T-helper 2 cell treated with Interferon-gamma antibody and Interleukin-4, amounts not matched to agents 5 μg/mL and 100 μg/mL, for 36 hours (primary cell): ENCODE measurements around the gene ASAP2.

ENCODE experiments used
- DNase-seq: peaks from one replicate; pipeline ENCODE4 v3.0.0; 2021; ENCODE audit warnings: low spot score
- H3K27ac Mint-ChIP-seq: one replicate; pipeline ENCODE4 v1.8.0; 2021; ENCODE audit warnings: mild to moderate bottlenecking, mixed read lengths
- H3K27me3 Mint-ChIP-seq: one replicate; pipeline ENCODE4 v1.8.0; 2021; ENCODE audit warnings: low read depth, mixed read lengths
- H3K36me3 Mint-ChIP-seq: one replicate; pipeline ENCODE4 v1.8.0; 2021; ENCODE audit warnings: low read depth, mixed read lengths
- H3K4me1 Mint-ChIP-seq: one replicate; pipeline ENCODE4 v1.8.0; 2021; ENCODE audit warnings: low read depth, mixed read lengths
- H3K4me3 Mint-ChIP-seq: one replicate; pipeline ENCODE4 v1.8.0; 2022; ENCODE audit warnings: mild to moderate bottlenecking, moderate library complexity, mixed read lengths
- H3K9me3 Mint-ChIP-seq: one replicate; pipeline ENCODE4 v1.8.0; 2021; ENCODE audit warnings: mixed read lengths

ASAP2 gene

DNA sequence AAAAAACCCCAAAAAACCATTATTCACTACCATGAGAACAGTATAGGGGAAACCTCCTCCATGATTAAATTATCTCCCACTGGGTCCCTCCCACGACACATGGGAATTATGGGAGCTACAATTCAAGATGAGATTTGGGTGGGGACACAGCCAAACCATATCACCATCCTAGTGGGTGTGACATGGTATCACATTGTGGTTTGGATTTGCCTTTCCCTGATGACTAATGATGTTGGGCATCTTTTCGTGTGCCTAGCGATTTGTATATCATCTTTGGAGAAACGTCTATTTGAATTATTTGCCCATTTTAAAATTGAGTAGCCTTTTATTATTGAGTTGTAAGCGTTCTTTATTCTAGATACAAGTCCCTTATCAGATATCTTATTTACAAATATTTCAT is 8.7 kb upstream of the ASAP2 start:
- DNase-seq = no peak
- H3K4me1 Mint-ChIP-seq = no peaks in the 10 kb centered on the region
- H3K27ac Mint-ChIP-seq = no peak overlapping the region
- H3K9me3 Mint-ChIP-seq = no peaks in the 10 kb centered on the region
- no peaks in the 10 kb centered on the region for H3K36me3 Mint-ChIP-seq
- peaks cover 13% of the 10 kb centered on the region for H3K27me3 Mint-ChIP-seq
- no peak overlapping the region for H3K4me3 Mint-ChIP-seq

DNA sequence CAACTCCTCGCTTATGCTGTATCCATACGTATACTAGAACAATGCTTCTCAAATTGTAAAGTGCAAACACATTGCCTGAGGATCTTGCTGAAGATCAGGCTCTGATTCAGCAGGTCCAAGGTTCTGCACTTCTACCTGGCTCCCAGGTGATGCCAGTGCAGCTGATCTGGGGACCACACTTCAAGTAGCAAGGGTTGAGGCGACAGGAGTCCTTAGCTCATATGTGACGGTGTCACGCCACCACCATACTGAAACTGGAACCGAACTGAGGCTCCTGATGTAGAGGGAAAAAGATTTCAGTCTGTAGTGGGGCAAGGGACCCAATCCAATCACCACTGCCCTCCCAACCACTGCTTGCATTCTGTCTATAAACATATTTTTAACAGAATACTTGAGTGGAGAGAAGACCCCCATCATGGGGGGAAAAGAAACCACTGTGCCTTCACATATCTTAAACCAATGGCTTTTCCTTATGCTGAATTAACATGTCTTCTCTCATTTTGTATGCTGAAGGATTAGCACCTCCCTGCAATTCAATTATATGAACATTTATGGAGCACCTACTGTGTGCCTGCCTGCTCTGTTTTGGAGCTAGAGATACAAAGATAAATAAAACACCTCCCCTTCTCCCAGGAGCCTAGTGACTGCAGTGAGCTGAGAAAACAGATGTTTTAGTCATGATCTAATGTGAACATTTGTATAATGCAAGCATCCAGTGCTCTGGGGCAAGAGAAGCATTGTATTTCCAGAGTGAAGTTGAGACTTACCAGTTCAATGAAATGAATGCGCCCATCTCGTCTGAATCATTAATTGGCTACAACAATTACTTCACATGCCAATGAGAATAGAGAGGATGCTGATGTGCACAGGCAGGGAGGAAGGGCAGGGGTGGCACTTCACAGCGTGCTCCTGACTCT is 6.6 kb upstream of the ASAP2 start:
- H3K4me1 Mint-ChIP-seq = no peaks in the 10 kb centered on the region
- H3K27me3 Mint-ChIP-seq = peaks cover 29% of the 10 kb centered on the region
- H3K9me3 Mint-ChIP-seq = no peaks in the 10 kb centered on the region
- no peaks in the 10 kb centered on the region for H3K36me3 Mint-ChIP-seq
- no peak overlapping the region for H3K4me3 Mint-ChIP-seq
- no peak for DNase-seq
- H3K27ac Mint-ChIP-seq = no peak overlapping the region

DNA sequence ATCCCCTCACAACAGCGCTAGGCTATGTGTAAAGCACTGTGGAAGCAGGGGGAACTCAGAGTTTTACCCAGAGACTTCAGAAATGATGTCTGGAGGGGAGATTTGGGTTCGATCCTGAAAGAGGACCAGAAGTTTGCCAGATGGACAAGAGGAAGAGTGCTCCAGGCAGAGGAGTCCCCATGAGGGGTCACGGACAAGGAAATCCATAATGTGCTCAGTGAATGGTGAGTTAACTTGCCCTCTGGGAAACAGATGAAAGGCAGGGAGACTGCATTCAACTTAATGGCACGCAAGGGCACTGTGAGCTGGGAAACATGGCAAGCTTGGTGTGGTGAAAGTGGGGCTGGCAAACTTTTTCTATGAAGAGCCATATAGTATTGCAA is 6.0 kb upstream of the ASAP2 start:
- no peak for DNase-seq
- Mint-ChIP-seq H3K27me3 (peaks cover 36% of the 10 kb centered on the region), H3K4me3 (no peak overlapping the region), H3K36me3 (no peaks in the 10 kb centered on the region), H3K4me1 (peaks cover 2% of the 10 kb centered on the region), H3K9me3 (no peaks in the 10 kb centered on the region), H3K27ac (no peak overlapping the region)

DNA sequence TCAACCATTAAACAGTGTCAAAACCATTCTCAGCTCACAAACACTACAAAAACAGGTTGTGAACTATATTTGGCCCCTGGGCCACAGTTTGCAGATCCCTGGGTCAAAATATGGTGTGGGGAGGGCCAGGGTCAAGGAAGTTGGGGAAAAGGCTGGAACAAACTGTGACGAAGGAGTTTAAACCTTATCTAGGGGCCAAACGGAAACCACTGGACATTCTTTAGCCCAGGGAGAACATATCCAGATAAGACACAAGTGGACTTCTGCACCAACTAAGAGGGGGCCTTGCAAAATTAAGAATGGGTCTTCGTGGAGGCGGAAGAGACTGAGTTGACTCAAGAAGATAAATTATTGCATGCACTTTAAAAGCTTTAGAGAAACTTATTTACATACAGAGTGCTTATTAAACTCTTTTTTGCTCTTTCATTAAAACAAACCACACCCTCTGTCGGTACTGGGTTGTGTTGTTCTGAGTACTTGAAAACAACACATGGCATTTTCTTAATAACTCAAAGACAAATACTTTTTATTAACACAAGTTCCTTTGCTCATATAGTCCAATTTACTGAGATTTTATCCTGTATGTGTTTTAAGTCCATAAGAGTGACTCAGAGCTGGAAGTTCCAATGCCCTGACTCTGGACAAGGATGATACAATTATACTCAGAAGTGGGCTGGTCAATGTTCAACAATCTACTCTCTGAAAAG is 5.3 kb upstream of the ASAP2 start:
- H3K4me3 Mint-ChIP-seq = no peak overlapping the region
- H3K9me3 Mint-ChIP-seq = no peaks in the 10 kb centered on the region
- H3K4me1 Mint-ChIP-seq = peaks cover 5% of the 10 kb centered on the region
- peaks cover 41% of the 10 kb centered on the region for H3K27me3 Mint-ChIP-seq
- no peak overlapping the region for H3K27ac Mint-ChIP-seq
- H3K36me3 Mint-ChIP-seq = peaks cover 1% of the 10 kb centered on the region
- DNase-seq = no peak

DNA sequence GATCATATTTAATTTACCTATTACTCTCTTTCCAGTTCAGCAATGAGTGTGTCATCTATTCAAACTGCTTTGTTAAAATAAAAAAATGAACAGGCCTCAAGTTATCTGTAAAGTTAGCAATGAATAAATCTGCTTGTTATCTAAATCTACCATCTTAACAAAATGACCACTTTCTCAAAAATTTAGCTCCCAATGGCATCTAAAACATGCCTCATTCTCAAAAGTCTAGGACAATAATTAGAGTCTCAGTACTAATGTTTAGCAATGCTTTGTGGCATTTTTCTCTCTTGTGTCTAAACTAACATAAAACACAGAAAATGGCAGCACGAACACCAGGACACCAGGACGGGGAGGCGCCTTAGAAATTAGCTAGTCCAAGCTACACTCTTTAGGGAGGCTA is 3.6 kb upstream of the ASAP2 start:
- Mint-ChIP-seq H3K9me3 (no peaks in the 10 kb centered on the region), H3K4me1 (peaks cover 7% of the 10 kb centered on the region), H3K4me3 (no peak overlapping the region), H3K27me3 (peaks cover 44% of the 10 kb centered on the region), H3K36me3 (peaks cover 1% of the 10 kb centered on the region), H3K27ac (no peak overlapping the region)
- DNase-seq = no peak

DNA sequence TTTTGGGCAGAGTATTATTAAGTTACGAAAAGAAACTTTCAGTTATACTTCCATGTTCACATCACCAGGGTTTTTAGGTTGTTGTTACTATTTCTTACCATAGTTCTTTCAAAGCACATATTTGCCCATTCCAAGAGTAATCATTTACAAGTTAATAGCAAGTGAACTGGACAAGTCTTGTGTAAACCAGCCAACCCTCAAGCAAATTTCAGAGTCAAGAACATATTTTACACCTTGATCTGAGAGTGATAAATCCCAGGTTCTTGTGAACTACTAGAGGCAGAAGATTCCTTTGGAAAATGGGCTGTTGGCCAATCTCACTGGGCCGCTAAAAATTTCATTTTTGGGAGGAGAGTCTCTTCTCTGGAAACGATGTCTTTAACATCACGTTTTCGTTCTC is 2.7 kb upstream of the ASAP2 start:
- DNase-seq = no peak
- Mint-ChIP-seq H3K4me1 (peaks cover 7% of the 10 kb centered on the region), H3K36me3 (peaks cover 1% of the 10 kb centered on the region), H3K27ac (no peak overlapping the region), H3K9me3 (no peaks in the 10 kb centered on the region), H3K27me3 (peaks cover 52% of the 10 kb centered on the region), H3K4me3 (no peak overlapping the region)

DNA sequence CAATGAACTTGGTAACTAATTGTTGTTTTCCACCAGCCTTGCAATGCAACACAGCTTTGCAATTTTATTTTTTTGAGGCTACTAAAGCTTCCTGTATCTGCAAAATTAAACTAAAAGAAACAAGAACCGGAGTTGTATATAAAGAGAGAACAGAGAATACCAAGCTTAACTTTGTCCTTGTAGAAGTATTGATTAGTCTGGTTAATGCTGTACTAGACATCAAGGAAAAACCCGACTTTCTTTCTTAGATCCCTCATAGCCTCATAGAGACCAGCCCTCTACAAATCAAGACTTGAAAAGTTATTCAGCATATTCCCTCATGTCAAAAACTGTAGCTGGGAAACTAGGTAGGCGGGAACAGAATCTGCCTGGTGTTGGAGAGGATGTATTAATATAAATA is 1.7 kb upstream of the ASAP2 start:
- H3K4me1 Mint-ChIP-seq = peaks cover 7% of the 10 kb centered on the region
- H3K27me3 Mint-ChIP-seq = peaks cover 57% of the 10 kb centered on the region
- peaks cover 1% of the 10 kb centered on the region for H3K36me3 Mint-ChIP-seq
- DNase-seq = no peak
- H3K27ac Mint-ChIP-seq = no peak overlapping the region
- no peak overlapping the region for H3K4me3 Mint-ChIP-seq
- no peaks in the 10 kb centered on the region for H3K9me3 Mint-ChIP-seq

DNA sequence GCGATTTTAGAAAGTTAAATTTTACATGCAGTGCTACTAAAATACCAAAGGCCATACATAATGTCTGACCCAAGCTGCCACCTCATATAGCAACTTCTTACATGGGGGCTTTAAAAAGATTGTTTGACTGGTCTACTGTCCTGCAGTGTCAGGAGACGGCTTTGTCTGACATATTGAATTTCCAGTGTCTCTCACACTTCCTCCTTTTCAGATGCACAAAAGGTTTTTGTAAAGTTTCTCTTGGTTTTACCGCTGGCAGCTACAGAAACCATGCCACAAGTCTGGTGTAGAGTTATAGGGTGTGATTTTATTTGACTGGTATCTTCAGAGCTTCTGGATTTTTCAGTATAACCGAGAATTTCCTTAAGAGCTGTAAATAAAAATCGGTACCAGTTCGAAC is 1.1 kb upstream of the ASAP2 start:
- no peaks in the 10 kb centered on the region for H3K9me3 Mint-ChIP-seq
- H3K36me3 Mint-ChIP-seq = peaks cover 1% of the 10 kb centered on the region
- no peak overlapping the region for H3K27ac Mint-ChIP-seq
- H3K27me3 Mint-ChIP-seq = peaks cover 59% of the 10 kb centered on the region
- peak overlapping the region; percentile 72 for H3K4me3 Mint-ChIP-seq
- H3K4me1 Mint-ChIP-seq = peaks cover 7% of the 10 kb centered on the region
- DNase-seq = no peak

DNA sequence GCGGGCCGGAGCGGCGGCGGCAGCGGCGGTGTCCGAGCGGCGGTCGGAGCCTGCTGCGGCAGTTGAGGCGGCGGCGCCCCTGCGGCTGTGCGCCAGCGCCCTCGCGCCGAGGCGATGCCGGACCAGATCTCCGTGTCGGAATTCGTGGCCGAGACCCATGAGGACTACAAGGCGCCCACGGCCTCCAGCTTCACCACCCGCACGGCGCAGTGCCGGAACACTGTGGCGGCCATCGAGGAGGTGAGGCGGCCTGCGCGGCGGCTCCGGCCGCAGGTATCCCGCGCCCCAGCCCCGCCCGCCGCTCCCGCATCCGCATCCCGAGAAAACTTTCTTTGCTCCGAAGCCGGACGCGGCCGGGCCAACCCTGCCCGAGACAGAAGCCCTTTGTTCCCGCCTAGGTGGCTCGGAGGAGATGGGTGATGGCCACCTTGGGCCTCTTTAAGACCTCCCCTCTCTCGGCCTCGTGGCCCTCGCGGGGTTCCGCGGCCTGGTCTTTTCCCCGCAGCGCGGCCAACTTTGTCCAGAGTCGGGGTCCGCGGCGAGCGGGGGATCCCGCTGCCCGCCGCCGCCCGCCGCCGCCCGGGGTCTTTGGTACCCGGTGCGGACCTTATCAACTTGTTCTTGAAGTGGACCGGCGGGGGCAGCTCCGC is 504 bp downstream of the ASAP2 start:
- peaks cover 62% of the 10 kb centered on the region for H3K27me3 Mint-ChIP-seq
- peaks cover 1% of the 10 kb centered on the region for H3K36me3 Mint-ChIP-seq
- no peak overlapping the region for H3K27ac Mint-ChIP-seq
- H3K4me1 Mint-ChIP-seq = peaks cover 7% of the 10 kb centered on the region
- no peaks in the 10 kb centered on the region for H3K9me3 Mint-ChIP-seq
- H3K4me3 Mint-ChIP-seq = no peak overlapping the region
- peak; percentile 15 for DNase-seq

DNA sequence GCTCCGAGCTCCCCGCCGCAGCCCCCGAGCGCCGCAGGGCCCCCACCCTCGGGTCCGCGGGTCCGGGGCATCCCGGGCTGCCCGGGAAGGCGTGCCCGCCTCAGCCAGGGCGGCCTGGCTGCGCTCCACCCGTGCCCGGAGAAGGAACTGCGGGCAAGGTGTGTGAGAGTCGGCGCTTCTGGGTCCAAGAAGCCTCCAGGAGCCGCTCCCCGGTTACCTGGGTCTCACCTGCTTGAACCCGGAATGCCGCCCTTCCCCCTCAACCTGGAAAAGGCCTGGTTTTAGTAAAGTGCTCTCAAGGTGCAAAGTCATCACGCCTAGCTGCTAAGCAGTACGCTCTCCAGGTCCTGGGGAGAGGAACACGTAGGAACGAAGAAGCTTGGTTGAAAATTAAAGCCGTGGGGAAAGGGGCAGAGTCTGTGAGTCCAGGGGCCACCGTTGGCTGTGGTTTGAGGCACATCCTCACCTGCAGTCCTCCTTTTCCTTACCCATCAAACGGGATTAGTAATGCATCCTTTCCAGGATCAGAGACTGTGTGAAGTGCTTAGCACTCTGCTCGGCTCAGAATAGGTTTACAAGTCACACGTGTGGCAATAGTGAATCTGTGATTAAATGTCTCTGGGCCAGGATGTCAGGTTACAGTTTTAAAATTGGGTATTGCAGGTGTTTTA is 1.2 kb downstream of the ASAP2 start:
- Mint-ChIP-seq H3K36me3 (peaks cover 1% of the 10 kb centered on the region), H3K27ac (no peak overlapping the region), H3K4me1 (peaks cover 7% of the 10 kb centered on the region), H3K27me3 (peaks cover 62% of the 10 kb centered on the region), H3K4me3 (peak overlapping the region; percentile 17), H3K9me3 (no peaks in the 10 kb centered on the region)
- DNase-seq = no peak

DNA sequence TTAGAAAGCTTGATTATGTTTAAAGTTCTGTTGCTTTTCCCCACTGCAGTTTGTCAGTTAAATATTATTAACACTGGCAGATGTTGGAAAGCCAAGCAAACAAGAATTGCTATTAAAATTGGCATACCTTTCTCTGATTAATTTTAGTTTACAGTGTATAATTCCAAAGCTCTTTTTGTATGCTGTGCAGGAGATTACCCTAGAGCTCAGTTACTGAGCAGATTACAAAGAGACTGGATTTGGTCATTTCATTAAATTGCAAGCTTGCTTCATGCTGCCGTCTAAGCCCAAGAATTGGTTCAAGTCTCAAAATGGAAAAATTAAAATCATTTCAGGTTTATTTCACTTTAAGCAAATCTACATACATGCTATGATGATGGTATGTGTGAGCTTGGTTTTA is 2.3 kb downstream of the ASAP2 start:
- H3K4me3 Mint-ChIP-seq = no peak overlapping the region
- H3K36me3 Mint-ChIP-seq = peaks cover 1% of the 10 kb centered on the region
- no peaks in the 10 kb centered on the region for H3K9me3 Mint-ChIP-seq
- DNase-seq = no peak
- H3K27me3 Mint-ChIP-seq = peaks cover 59% of the 10 kb centered on the region
- H3K4me1 Mint-ChIP-seq = peaks cover 7% of the 10 kb centered on the region
- H3K27ac Mint-ChIP-seq = no peak overlapping the region

DNA sequence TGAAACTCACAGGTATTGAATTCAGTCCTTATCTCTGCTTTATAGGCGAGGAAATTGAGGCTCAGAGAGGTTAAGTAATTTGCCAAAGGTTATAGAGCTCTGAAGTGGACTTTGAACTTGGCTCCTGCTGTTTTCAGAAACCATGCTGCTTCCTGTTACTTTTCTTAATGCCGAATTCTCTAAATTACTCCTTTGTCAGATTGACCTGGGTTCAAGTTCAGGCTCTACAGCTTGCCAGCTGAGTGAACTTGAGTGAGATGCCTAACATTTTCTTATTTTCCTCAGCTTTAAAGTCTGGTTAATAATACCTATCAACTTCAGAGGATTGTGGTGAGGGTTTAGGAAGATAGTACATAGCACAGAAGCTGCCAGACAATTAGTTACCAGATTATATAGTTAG is 3.4 kb downstream of the ASAP2 start:
- peaks cover 7% of the 10 kb centered on the region for H3K4me1 Mint-ChIP-seq
- no peaks in the 10 kb centered on the region for H3K9me3 Mint-ChIP-seq
- no peak overlapping the region for H3K27ac Mint-ChIP-seq
- DNase-seq = no peak
- peaks cover 49% of the 10 kb centered on the region for H3K27me3 Mint-ChIP-seq
- no peak overlapping the region for H3K4me3 Mint-ChIP-seq
- H3K36me3 Mint-ChIP-seq = peaks cover 1% of the 10 kb centered on the region

DNA sequence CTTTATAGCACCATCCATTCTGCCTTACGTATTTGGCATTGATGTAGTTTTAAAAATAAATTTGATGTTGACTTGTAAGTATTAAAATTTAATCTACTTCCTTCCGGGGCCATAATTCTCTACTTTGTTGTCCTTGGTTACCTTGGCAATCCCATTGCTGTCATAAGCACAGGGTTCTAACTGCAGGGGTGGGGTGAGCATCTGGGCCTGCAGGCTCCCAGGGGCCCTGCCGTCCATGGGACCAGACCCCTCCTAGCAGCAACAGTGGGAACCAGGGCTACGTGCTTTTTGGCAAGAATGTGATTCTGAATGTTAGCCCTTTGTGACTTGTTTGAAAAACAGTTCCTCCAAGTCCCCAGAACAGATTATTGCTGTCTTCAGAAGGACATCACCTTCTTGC is 4.9 kb downstream of the ASAP2 start:
- Mint-ChIP-seq H3K9me3 (no peaks in the 10 kb centered on the region), H3K36me3 (no peaks in the 10 kb centered on the region), H3K27ac (no peak overlapping the region), H3K4me1 (peaks cover 2% of the 10 kb centered on the region), H3K4me3 (no peak overlapping the region), H3K27me3 (peaks cover 38% of the 10 kb centered on the region)
- DNase-seq = no peak
